Ishikawa (cell line): ENCODE data around the gene DAGLA.

ENCODE experiments used
- CEBPB ChIP-seq: IDR thresholded peaks from 2 replicates; pipeline ENCODE4 v1.6.1; 2012
- CREB1 ChIP-seq: IDR thresholded peaks from 2 replicates; pipeline ENCODE4 v1.6.1; 2012; ENCODE audit warnings: low read depth
- EGR1 ChIP-seq: IDR thresholded peaks from 2 replicates; pipeline ENCODE4 v1.6.1; 2012
- EP300 ChIP-seq: IDR thresholded peaks from 2 replicates; pipeline ENCODE4 v1.6.1; 2012; ENCODE audit warnings: borderline replicate concordance
- FOXM1 ChIP-seq: IDR thresholded peaks from 2 replicates; pipeline ENCODE4 v1.6.1; 2012; ENCODE audit warnings: low read depth, borderline replicate concordance
- MAX ChIP-seq: IDR thresholded peaks from 2 replicates; pipeline ENCODE4 v1.6.1; 2012
- NFIC ChIP-seq: IDR thresholded peaks from 2 replicates; pipeline ENCODE4 v1.6.1; 2012
- RAD21 ChIP-seq: IDR thresholded peaks from 2 replicates; pipeline ENCODE4 v1.6.1; 2012; ENCODE audit warnings: low read depth
- REST ChIP-seq: IDR thresholded peaks from 2 replicates; pipeline ENCODE4 v1.6.1; 2012; ENCODE audit warnings: low read depth, mild to moderate bottlenecking
- TAF1 ChIP-seq: IDR thresholded peaks from 2 replicates; pipeline ENCODE4 v1.6.1; 2012; ENCODE audit warnings: low read depth, mild to moderate bottlenecking
- TCF12 ChIP-seq: IDR thresholded peaks from 2 replicates; pipeline ENCODE4 v1.6.1; 2012; ENCODE audit warnings: low read depth
- TEAD4 ChIP-seq: IDR thresholded peaks from 2 replicates; pipeline ENCODE4 v1.6.1; 2012
- USF1 ChIP-seq: IDR thresholded peaks from 2 replicates; pipeline ENCODE4 v1.6.1; 2012
- YY1 ChIP-seq: IDR thresholded peaks from 2 replicates; pipeline ENCODE4 v1.6.1; 2012; ENCODE audit warnings: low read depth
- ZBTB7A ChIP-seq: IDR thresholded peaks from 2 replicates; pipeline ENCODE4 v1.6.1; 2012; ENCODE audit warnings: low read depth

The DAGLA gene

GRCh38 chr11:61763930-61764605 lies 83.9 kb downstream of the DAGLA start:
- TF ChIP-seq USF1 = no peak
- no peak for TF ChIP-seq EGR1
- no peak for TF ChIP-seq FOXM1
- TF ChIP-seq RAD21 = no peak
- no peak for TF ChIP-seq CREB1
- TF ChIP-seq REST = no peak
- TF ChIP-seq EP300 = no peak
- no peak for TF ChIP-seq TCF12
- TF ChIP-seq NFIC = no peak
- TF ChIP-seq MAX = no peak
- no peak for TF ChIP-seq YY1

- no peak for TF ChIP-seq CREB1
- no peak for TF ChIP-seq MAX
- TF ChIP-seq FOXM1 = no peak
- TF ChIP-seq NFIC = no peak
- TF ChIP-seq TCF12 = no peak
- no peak for TF ChIP-seq ZBTB7A
- TF ChIP-seq EGR1 = no peak
- TF ChIP-seq TEAD4 = no peak
- no peak for TF ChIP-seq CEBPB
- TF ChIP-seq EP300 = no peak
- TF ChIP-seq REST = no peak
- no peak for TF ChIP-seq TAF1
- no peak for TF ChIP-seq RAD21
- TF ChIP-seq USF1 = no peak
- TF ChIP-seq YY1 = no peak
These were observed 84.5 kb downstream of the DAGLA start for GRCh38 chr11:61764606-61765260.

- no peak for TF ChIP-seq YY1
- no peak for TF ChIP-seq CREB1
- no peak for TF ChIP-seq TAF1
- no peak for TF ChIP-seq EGR1
- TF ChIP-seq REST = no peak
- no peak for TF ChIP-seq MAX
- TF ChIP-seq USF1 = no peak
- no peak for TF ChIP-seq NFIC
- TF ChIP-seq EP300 = no peak
- no peak for TF ChIP-seq TEAD4
- TF ChIP-seq TCF12 = no peak
- no peak for TF ChIP-seq RAD21
- no peak for TF ChIP-seq ZBTB7A
- no peak for TF ChIP-seq CEBPB
These were observed 85.5 kb downstream of the DAGLA start for GRCh38 chr11:61765550-61766253.
